Tibial nerve (tissue), 4 donors: Measurements from ENCODE around the gene CCDC27.

Experiments
- EP300 ChIP-seq, 2 donors: sonication (generic); formaldehyde crosslinking; IDR thresholded peaks; one replicate each; pipeline ENCODE4 v1.6.1; 2017; ENCODE audit warnings: antibody characterized with exemption in 2 of 2, mild to moderate bottlenecking in 1 of 2
- POLR2A ChIP-seq, 2 donors: fragments of 450-650 bp; IDR thresholded peaks; one replicate each; pipeline ENCODE4 v1.6.1; 2017; ENCODE audit warnings: antibody characterized with exemption in 2 of 2, mild to moderate bottlenecking in 2 of 2, moderate library complexity in 2 of 2
- TF ChIP-seq, protein P1 (sequence below), 5 experiments: fragments of 200-600 bp in 3 of 5; fragments of 450-650 bp in 2 of 5; sonication (generic) in 3 of 5; IDR thresholded peaks; one replicate each; pipeline ENCODE4 v1.5.1; 2016 to 2019; ENCODE audit warnings: antibody characterized with exemption in 5 of 5, mild to moderate bottlenecking in 3 of 5, moderate library complexity in 2 of 5

DNA sequence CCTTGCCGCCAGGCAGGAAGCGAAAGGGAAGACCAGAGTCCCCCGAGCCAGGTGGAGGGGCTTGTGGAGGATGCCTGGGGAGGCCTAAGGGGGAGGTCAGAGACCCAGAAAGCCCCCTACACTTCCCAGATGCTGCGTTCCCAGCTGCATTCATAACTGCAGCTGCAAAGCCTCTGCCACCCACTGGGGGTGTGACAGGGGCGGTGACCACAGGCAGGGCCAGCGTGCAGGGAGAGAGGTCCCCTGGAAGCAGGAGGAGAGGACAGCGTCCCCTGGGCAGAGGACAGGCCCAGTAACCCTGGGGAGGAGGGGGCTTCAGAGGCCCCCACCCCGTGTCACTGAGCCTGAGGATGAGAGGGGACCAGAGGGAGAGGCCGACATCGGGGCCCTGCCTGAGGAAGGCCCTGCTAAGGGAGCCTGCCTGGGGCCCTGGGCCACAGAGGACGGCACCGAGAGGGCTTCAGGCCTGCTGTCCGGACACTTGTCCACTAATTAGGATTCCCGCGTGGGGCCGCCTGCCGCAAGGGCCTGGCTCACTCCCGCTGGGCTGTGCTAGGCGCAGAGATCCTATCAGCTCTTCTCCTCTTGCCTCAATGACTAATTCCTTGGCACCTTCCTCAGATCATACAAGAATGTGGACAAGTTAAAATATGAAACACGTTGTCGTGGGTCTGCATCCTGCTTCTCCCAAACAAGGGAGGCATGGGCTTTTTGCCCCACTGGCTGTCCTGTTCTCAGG lies 49.1 kb upstream of the CCDC27 start:
- TF ChIP-seq, protein P1, sequence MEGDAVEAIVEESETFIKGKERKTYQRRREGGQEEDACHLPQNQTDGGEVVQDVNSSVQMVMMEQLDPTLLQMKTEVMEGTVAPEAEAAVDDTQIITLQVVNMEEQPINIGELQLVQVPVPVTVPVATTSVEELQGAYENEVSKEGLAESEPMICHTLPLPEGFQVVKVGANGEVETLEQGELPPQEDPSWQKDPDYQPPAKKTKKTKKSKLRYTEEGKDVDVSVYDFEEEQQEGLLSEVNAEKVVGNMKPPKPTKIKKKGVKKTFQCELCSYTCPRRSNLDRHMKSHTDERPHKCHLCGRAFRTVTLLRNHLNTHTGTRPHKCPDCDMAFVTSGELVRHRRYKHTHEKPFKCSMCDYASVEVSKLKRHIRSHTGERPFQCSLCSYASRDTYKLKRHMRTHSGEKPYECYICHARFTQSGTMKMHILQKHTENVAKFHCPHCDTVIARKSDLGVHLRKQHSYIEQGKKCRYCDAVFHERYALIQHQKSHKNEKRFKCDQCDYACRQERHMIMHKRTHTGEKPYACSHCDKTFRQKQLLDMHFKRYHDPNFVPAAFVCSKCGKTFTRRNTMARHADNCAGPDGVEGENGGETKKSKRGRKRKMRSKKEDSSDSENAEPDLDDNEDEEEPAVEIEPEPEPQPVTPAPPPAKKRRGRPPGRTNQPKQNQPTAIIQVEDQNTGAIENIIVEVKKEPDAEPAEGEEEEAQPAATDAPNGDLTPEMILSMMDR (IDR thresholded peaks at IDR 0.05) = no peak
- TF ChIP-seq POLR2A (IDR thresholded peaks at IDR 0.05) (no peak), EP300 (IDR thresholded peaks at IDR 0.05) (no peak)
